ENCODE measurements around the gene SPATA3.

SPATA3 gene

DNA sequence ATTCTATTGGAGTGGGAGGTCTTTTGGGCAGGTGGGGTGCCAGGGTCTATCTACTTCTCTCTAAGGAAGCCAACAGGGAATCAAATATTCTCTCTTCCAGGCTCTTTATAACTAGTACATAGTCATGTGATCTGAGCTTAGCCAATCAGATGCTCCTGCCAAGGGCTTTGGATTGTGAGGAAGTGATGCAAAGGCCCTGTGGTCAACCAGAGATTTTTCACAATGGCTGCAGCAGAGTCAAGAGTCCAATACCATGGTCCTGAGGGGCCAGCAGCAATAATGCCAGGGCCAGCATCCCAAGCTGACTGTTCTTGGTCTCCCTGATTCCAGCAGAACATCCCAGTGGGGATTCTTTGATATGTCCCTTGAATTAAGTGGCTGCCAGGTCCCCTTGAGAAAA, 33.0 kb downstream of the SPATA3 start:
- no peak for DNase-seq (ENCODE audit: low read depth)

- DNase-seq (ENCODE audit: low read depth) = no peak
These were observed 33.6 kb downstream of the SPATA3 start for GRCh38 chr2:231029563-231029962.

GRCh38 chr2:231030725-231031124, 34.8 kb downstream of the SPATA3 start:
- DNase-seq (ENCODE audit: low read depth) = no peak

DNA sequence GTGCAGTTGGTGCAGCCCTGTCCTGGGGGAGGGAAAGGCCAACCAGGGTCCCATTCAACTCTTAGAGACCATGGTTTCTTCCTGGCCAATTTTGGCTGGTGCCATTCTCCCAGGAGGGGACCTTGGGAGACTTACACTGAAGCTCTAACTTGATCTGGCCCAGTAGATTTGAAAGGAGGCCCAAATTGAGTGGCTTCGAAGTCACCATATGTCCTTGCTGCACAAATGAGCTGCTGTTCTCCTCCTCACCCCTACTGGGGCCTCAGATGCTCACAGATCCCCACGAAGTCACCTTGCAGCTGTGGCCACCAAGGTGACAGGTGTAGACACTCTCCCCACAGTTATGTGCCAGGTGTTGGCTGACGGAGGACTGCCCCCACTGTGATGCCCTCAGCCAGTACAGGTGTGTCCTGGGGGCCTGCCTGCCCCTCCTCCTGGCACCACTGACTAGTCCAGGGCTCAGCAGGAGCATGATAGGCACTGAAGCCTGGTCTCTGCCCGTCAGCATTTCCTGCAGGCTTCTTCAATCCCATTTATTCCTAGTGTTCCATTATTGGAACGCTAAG, 36.7 kb downstream of the SPATA3 start:
- no peak for DNase-seq (ENCODE audit: low read depth)

GRCh38 chr2:231033147-231034132, 37.5 kb downstream of the SPATA3 start:
- DNase-seq (ENCODE audit: low read depth) = no peak

DNA sequence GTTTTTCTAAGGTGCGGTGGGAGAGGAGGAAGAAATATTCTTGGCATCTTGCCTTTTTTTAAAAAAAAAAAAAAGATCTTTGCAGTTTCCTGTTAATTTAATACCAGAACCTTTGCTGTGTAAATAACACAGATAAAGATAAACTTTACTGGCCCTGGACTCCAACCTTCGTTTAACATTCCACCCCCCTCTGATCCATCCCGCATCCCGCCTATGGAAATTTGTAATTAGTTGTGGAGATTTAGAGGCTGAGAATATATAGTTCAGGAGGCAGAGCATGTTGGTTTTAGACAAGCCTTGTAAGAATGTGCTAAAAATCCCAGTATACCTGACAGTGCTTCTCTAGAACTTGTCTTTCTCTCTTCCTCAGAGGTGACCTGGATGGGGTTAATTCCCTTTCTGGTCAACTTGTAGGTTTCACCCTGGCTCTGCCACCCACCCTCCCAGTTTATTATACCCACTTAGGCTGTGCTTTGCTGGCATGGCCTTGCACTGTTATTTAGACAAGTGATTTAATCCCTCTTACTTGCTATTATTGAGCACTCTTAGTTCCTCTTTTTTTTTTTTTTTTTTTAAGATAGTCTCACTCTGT, 38.5 kb downstream of the SPATA3 start:
- DNase-seq (ENCODE audit: low read depth) = no peak

DNA sequence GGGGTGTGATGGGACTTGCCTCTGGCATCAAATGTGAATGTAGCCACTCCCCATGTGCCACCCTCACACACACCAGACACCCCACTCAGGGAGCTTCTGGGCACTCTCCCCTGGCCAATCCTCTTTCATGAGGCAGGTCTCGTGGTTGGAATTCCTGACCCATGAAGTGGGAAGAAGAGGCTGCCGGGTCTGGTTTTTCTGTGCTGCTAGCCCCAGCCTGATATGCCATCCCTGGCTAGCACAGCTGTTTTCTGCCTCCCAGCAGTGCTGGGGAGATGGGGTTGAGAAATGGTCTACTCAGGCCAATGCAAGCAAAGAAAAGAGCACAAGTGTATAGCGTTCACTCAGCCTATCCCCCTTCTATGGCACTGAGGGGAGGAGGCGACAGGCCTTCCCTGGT, 40.2 kb downstream of the SPATA3 start:
- DNase-seq (ENCODE audit: low read depth) = no peak

DNA sequence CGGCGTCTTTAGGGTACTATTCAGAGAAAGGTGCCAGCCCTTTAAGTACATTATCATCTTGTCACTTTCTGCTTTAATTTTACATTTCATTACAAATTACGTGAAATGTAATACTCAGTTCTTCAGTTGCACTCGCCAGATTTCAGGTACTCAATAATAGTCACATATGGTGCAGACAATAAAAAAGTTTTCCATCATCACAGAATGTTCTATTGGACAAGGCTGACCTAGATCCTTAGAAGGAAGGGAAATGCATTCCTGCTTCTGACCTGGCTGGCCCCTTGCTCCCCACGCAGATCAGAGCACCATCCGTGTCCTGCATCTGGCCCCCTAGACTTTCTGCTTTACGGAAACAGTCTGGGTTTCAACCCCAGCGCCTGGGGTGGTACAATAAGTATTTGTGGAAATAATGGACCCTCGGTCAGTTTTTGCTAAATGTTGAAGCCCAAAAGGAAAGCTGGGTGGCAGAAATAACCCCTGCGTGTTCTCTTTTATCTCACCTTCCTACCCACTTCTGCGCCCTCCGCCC, 40.7 kb downstream of the SPATA3 start:
- DNase-seq (ENCODE audit: low read depth) = no peak

- no peak for DNase-seq (ENCODE audit: low read depth)
These were observed 41.3 kb downstream of the SPATA3 start, which contains the start of gene C2orf72 for GRCh38 chr2:231037202-231037730. Gene C2orf72 (plus strand): TSS chr2:231037523. CDS start chr2:231037566, 43 bp downstream.

- no peak for DNase-seq (ENCODE audit: low read depth)
These were observed 42.0 kb downstream of the SPATA3 start for GRCh38 chr2:231037731-231038482.

DNA sequence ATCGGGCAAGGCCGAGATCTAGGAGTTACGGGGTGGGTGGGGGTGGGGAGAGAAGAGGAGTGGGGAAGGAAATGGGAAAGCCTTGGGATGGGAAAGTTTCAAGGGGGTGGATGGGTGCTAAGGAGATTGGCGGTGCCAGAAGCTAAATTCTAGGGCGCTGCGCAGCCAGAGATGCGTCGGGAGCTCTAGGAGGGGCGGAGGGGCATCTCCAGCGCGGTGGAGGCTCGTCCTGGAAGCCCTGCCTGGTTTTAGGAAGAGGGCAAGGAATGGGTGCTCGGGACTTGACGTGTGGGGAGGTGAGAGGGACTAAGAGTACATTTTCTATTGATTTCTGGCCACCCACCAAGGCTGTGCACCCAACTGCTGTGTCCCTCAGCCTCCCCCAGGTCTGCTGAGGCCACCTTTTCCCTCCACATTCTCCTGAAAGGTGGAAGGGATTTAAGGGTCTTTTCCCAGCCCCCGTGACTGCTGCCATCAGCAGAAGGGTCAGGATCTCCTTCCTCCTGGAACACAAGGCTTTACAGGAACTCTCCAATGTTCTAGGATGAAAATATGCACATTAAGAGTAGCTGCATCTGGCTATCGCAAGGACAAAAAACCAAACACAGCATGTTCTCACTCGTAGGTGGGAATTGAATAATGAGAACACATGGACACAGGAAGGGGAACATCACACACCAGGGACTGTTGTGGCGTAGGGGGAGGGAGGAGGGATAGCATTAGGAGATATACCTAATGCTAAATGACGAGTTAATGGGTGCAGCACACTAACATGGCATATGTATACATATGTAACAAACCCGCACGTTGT, 42.8 kb downstream of the SPATA3 start:
- no peak for DNase-seq (ENCODE audit: low read depth)

DNA sequence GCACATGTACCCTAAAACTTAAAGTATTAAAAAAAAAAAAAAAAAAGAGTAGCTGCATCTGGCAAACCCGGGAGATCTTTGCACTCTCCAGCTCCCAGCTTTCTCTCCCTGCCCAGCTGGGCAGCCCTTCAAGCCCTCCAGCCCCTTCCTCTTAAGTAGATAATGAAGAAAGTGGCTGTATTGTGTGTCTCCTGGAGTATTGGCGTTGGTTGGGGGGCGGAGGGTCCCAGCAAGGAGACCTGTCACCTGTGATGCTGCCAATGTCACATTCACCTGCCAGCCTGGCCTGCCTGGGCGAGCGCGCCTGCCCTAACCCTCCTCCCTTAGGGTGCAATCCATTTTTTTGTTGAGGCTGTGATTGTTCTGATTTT, 43.4 kb downstream of the SPATA3 start:
- no peak for DNase-seq (ENCODE audit: low read depth)

DNA sequence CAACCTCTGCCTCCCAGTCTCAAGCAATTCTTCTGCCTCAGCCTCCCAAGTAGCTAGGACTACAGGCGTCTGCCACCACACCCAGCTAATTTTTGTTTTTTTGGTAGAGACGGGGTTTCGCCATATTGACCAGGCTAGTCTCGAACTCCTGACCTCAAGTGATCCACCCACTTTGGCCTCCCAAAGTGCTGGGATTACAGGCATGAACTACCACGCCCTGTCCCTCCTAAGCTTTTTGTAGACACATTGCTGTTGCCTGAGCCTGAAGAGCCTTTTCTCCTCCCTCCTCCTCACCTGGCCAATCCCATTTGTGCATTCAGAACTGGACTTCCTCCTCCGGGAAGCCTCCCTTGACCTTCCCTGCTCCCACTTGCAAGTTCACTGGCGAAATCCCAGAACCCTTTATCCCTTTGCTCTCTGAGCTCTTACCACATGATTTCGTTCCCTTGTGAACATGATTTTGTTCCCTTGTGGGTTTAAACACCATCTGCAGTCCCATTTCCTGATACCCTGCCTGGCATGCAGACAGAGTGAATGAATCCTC, 44.0 kb downstream of the SPATA3 start:
- DNase-seq (ENCODE audit: low read depth) = no peak

- no peak for DNase-seq (ENCODE audit: low read depth)
These were observed 45.3 kb downstream of the SPATA3 start for GRCh38 chr2:231041061-231041689.

DNA sequence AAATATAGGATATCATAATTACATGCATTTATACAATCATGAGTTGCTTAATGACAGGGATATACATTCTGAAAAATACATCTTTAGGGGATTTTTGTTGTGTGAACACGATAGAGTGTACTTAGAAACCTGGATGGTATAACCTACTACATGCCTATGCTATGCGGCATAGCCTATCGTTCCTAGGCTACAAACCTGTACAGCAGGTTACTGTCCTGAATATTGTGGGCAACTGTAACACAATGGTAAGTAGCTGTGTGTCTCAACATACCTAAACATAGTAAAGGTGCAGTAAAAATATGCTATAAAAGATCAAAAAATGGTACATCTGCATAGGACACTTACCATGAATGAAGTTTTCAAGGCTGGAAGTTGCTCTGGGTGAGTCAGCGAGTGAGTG, 47.9 kb downstream of the SPATA3 start:
- no peak for DNase-seq (ENCODE audit: low read depth)

DNA sequence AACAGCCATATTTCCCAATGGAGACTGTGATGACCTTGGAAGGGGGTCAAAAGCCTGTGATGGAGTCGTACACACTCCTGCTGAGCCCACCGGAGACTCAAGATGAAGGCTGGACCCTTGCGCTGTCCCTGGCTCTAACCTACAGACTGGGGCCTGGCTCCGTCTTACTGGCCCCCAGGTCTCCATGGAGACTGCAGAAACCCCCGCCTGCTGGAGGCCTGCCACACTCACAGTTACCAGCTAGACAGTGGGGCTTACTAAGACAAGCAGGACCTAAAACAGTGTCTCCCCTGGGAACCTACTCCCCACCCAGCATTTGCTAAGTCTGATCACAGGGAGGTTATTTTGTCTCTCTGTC, 51.0 kb downstream of the SPATA3 start:
- DNase-seq (ENCODE audit: low read depth) = no peak

GRCh38 chr2:231047274-231047922, 51.5 kb downstream of the SPATA3 start:
- no peak for DNase-seq (ENCODE audit: low read depth)

- DNase-seq (ENCODE audit: low read depth) = no peak
These were observed 52.3 kb downstream of the SPATA3 start for GRCh38 chr2:231047923-231048915.
